ENCODE measurements around the gene PDCD7.

DNA sequence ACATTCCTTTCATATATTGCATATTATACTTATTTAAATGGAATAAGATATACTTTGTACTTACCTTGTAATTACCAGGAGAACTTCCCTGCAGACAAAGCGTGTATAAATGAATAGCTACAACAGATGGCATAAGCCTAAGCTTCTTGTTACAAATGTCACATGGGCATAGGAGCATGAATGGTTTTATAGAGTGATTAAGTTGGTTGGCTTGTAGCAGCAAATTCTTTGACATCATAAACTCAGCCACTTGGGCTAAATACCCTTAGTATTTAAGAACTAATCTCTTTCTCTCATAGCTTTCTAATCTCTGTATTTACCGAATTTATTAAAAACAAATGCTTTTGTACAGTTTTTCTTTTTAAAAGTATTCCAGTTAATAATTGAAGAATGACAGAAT is 18.5 kb downstream of the PDCD7 start, which contains the start of gene UBAP1L:
- TF ChIP-seq CTCF (IDR thresholded peaks at IDR 0.05) (no peak), REST (IDR thresholded peaks at IDR 0.05; ENCODE audit: insufficient read depth in 1 of 2, low read depth in 2 of 2, low read length in 1 of 2) (no peak), POLR2AphosphoS5 (IDR thresholded peaks at IDR 0.05; ENCODE audit: low read depth, low read length) (no peak), SIN3A (IDR thresholded peaks at IDR 0.05; ENCODE audit: borderline replicate concordance, insufficient read depth, low read depth, low read length) (no peak), TCF7L2 (IDR thresholded peaks at IDR 0.05; ENCODE audit: low read depth, low read length) (no peak)

Data from Panc1 (cell line).